HCT116 (cell line): ENCODE data around the gene RAD18. TPM values are rescaled to one million over a fixed set of nuclear protein-coding genes. Genes with fewer than 3 reads are reported as not detected.

Source experiments
- ATAC-seq: fragments of 200-7000 bp; cut with Tn5 transposase; 2 replicates; pipeline ENCODE4 v1.9.1; 2020; ENCODE audit warnings: mild to moderate bottlenecking, moderate library complexity
- BruUV-seq: library from RNA; stranded (reverse); fragments of 400-500 nt; replicated peaks from 2 replicates; lab custom pipeline; 2021; lab: Mats Ljungman, UMichigan
- CTCF ChIA-PET: fragments of 300-600 bp; sonication (Branson Sonifier 250); formaldehyde crosslinking; loops from one replicate; lab custom pipeline; 2021; ENCODE audit warnings: antibody characterized with exemption; lab: Charles Lee
- POLR2A ChIA-PET: fragments of 300-600, 350-600 bp; sonication (Branson Sonifier 250); formaldehyde crosslinking; loops from one replicate; lab custom pipeline; 2021; ENCODE audit warnings: antibody characterized with exemption; lab: Charles Lee
- RAD21 ChIA-PET, 2 experiments: fragments of 300-600 bp; sonication (Branson Sonifier 250); formaldehyde crosslinking; loops; one replicate each; lab custom pipeline; 2023; ENCODE audit warnings: low total read pairs in 2 of 2; ENCODE audit not compliant: uncharacterized antibody in 2 of 2, unreplicated experiment in 2 of 2, low non-redundant PET in 1 of 2; lab: Charles Lee
- DNase-seq: peaks from one replicate; pipeline ENCODE4 v3.0.0-alpha.2; 2010; ENCODE audit warnings: low read depth, low spot score
- H2AFZ ChIP-seq: fragments of 200-600 bp; shearing (Covaris generic), sonication (generic); 2 replicates; pipeline ENCODE4 v1.6.1; 2017; ENCODE audit warnings: low read depth, mixed run types, mixed read lengths, antibody characterized with exemption, low read length; ENCODE audit not compliant: poor library complexity, severe bottlenecking
- H3K27ac ChIP-seq: 2 replicates; pipeline ENCODE4 v1.5.1; 2012; ENCODE audit warnings: low read depth, low read length
- H3K27me3 ChIP-seq: fragments of 200-600 bp; sonication (generic); 2 replicates; pipeline ENCODE4 v1.6.1; 2016; ENCODE audit warnings: mixed run types, low read length, mixed read lengths; ENCODE audit not compliant: insufficient read depth
- H3K36me3 ChIP-seq, 2 experiments: fragments of 200-500 bp in 1 of 2; fragments of 200-600 bp in 1 of 2; sonication (Bioruptor generic) in 1 of 2; sonication (generic) in 1 of 2; 2 replicates each; pipeline versions ENCODE4 v1.5.1 to v1.6.1; 2014 to 2016; ENCODE audit warnings: low read length in 2 of 2, inconsistent platforms in 1 of 2, mixed read lengths in 1 of 2, mixed run types in 1 of 2; ENCODE audit not compliant: insufficient read depth in 2 of 2, control insufficient read depth in 1 of 2
- H3K4me1 ChIP-seq, 2 experiments: fragments of 200-600 bp in 1 of 2; sonication (generic) in 1 of 2; 2 replicates each; pipeline versions ENCODE4 v1.5.1 to v1.6.1; 2012 to 2017; ENCODE audit warnings: low read length in 2 of 2, inconsistent platforms in 1 of 2, mild to moderate bottlenecking in 1 of 2, mixed read lengths in 1 of 2, mixed run types in 1 of 2, moderate library complexity in 1 of 2; ENCODE audit not compliant: insufficient read depth in 2 of 2, control insufficient read depth in 1 of 2
- H3K4me2 ChIP-seq: fragments of 200-600 bp; sonication (generic); 2 replicates; pipeline ENCODE4 v1.6.1; 2017; ENCODE audit warnings: mixed run types, low read length, mixed read lengths
- H3K4me3 ChIP-seq, 2 experiments: fragments of 200-600 bp in 1 of 2; sonication (generic) in 1 of 2; replicated peaks in 1 of 2; 2 replicates each; pipeline ENCODE4 v1.5.1; 2011 to 2016; ENCODE audit warnings: low read length in 2 of 2, control low read depth in 1 of 2, low read depth in 1 of 2, mild to moderate bottlenecking in 1 of 2, mixed read lengths in 1 of 2, mixed run types in 1 of 2
- H3K79me2 ChIP-seq: fragments of 200-600 bp; sonication (generic); 2 replicates; pipeline ENCODE4 v1.6.1; 2017; ENCODE audit warnings: mild to moderate bottlenecking, mixed run types, low read length, moderate library complexity, mixed read lengths; ENCODE audit not compliant: insufficient read depth
- H3K9ac ChIP-seq: fragments of 200-600 bp; sonication (generic); 2 replicates; pipeline ENCODE4 v1.6.1; 2016; ENCODE audit warnings: low read length, mixed read lengths
- H3K9me2 ChIP-seq: fragments of 200-600 bp; sonication (generic), shearing (Covaris generic); 2 replicates; pipeline ENCODE4 v1.6.1; 2017; ENCODE audit warnings: mixed run types, mild to moderate bottlenecking, moderate library complexity; ENCODE audit not compliant: insufficient read depth
- H3K9me3 ChIP-seq, 2 experiments: fragments of 200-500 bp in 1 of 2; fragments of 200-600 bp in 1 of 2; sonication (Bioruptor generic) in 1 of 2; sonication (generic) in 1 of 2; 2 replicates each; pipeline ENCODE4 v1.6.1; 2014 to 2017; ENCODE audit warnings: low read length in 2 of 2, mixed read lengths in 2 of 2, inconsistent platforms in 1 of 2, low read depth in 1 of 2, mild to moderate bottlenecking in 1 of 2, mixed run types in 1 of 2, moderate library complexity in 1 of 2; ENCODE audit not compliant: control insufficient read depth in 1 of 2, insufficient read depth in 1 of 2
- H4K20me1 ChIP-seq: fragments of 200-600 bp; sonication (generic), shearing (Covaris generic); 2 replicates; pipeline ENCODE4 v1.6.1; 2017; ENCODE audit warnings: mixed run types, mild to moderate bottlenecking, moderate library complexity; ENCODE audit not compliant: insufficient read depth
- CEBPB ChIP-seq: IDR thresholded peaks from 2 replicates; pipeline ENCODE4 v1.6.1; 2012; ENCODE audit warnings: low read depth
- ELF1 ChIP-seq: IDR thresholded peaks from 2 replicates; pipeline ENCODE4 v1.6.1; 2012; ENCODE audit warnings: low read depth, borderline replicate concordance
- FOSL1 ChIP-seq: IDR thresholded peaks from 2 replicates; pipeline ENCODE4 v1.6.1; 2012; ENCODE audit warnings: low read depth
- MAX ChIP-seq: IDR thresholded peaks from 2 replicates; pipeline ENCODE4 v1.6.1; 2012
- POLR2AphosphoS5 ChIP-seq: IDR thresholded peaks from 2 replicates; pipeline ENCODE4 v1.6.1; 2011; ENCODE audit warnings: mild to moderate bottlenecking, low read depth, low read length, moderate library complexity
- SP1 ChIP-seq: IDR thresholded peaks from 2 replicates; pipeline ENCODE4 v1.6.1; 2012; ENCODE audit warnings: low read depth
- ZBTB33 ChIP-seq: IDR thresholded peaks from 2 replicates; pipeline ENCODE4 v1.6.1; 2011; ENCODE audit warnings: mild to moderate bottlenecking, low read length, moderate library complexity; ENCODE audit not compliant: insufficient replicate concordance; ENCODE audit errors: extremely low read depth
- ZFX ChIP-seq: fragments of 450-650 bp; IDR thresholded peaks from 2 replicates; pipeline ENCODE4 v1.6.1; 2017
- intact Hi-C: fragments of 100-400 bp; cut with micrococcal nuclease; formaldehyde crosslinking; loops from 2 replicates; pipeline ENCODE4 v1.10.0; 2022
- total RNA-seq: library from RNA; stranded (reverse); gene quantifications from one replicate; pipeline ENCODE4 v1.2.1, GENCODE V29; 2021; ENCODE audit not compliant: unreplicated experiment

Gene RAD18
- total RNA-seq, 1 experiment from 2014 or later, result 28.7 TPM

- TF ChIP-seq POLR2AphosphoS5, result no peak
- TF ChIP-seq CEBPB, result no peak
Measured at GRCh38 chr3:8975081-8976020, 12.1 kb upstream of the RAD18 start (continued).

DNA sequence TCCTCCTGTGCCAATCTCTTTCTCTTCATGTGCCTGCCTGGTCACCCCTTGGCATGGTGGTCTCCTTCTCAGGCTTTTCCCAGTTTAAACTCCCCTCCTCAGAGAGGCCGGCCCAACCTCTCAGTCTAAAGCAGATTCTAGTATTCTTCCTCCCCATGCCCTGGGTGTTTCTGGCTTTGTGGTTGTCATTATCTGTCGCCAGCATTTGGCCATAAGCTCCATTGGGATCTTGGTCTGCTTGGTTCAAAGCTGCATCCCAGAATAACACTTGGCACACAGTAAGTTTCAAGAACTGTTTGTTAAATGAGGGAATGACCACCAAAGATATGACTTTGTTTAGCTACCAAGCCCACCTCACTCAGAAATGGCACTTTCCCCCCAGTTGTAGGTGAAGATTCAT is 11.2 kb upstream of the RAD18 start:
- Histone ChIP-seq H3K27ac (no peak overlapping the region), H4K20me1 (no peaks in the 10 kb centered on the region), H3K36me3 (no peaks in the 10 kb centered on the region)
- CTCF ChIA-PET, result interaction anchor here (1.0 to 1.3 kb wide), 2 partner anchors 13 to 277 kb away, joined by 3 read pairs; no protein-coding TSS in a partner anchor
- BruUV-seq, result no TSS peak
- RAD21 ChIA-PET, result no interaction called here
- no peak for TF ChIP-seq POLR2AphosphoS5
- TF ChIP-seq FOSL1, result no peak
- TF ChIP-seq SP1, result no peak
- TF ChIP-seq ELF1, result no peak
- no peak for TF ChIP-seq ZBTB33
- no peak for TF ChIP-seq MAX
- TF ChIP-seq ZFX, result no peak
- TF ChIP-seq, all 23 proteins: peak for 0
- H3K27me3 ChIP-seq, result peaks cover 13% of the 10 kb centered on the region
- ATAC-seq (no peak), DNase-seq (no peak)
- no peaks in the 10 kb centered on the region for H3K79me2 ChIP-seq
- no peak overlapping the region for H3K9ac ChIP-seq
- no peak overlapping the region for H2AFZ ChIP-seq
- peaks cover 0 to 4% of the 10 kb centered on the region in 2 experiments; a peak in 1 of 4 replicates for H3K4me1 ChIP-seq
- H3K4me3 ChIP-seq, result no peak overlapping the region
- no peaks in the 10 kb centered on the region; the same call in 1 of the 2 replicates for H3K9me2 ChIP-seq
- POLR2A ChIA-PET, result no interaction called here
- intact Hi-C loops, result loop anchor here (5.0 kb wide), 1 partner anchor 1763 kb away; no protein-coding TSS in a partner anchor
- H3K4me2 ChIP-seq, result no peak overlapping the region
- H3K9me3 ChIP-seq, result peaks cover 0 to 4% of the 10 kb centered on the region in 2 experiments; a peak in 1 of 4 replicates
